Hematopoietic multipotent progenitor cell treated with erythropoietin and hydrocortisone succinate and interleukin-3 and kit ligand, for 4 days (in vitro differentiated cells): ENCODE results near the gene HOXD12.

Experiments
- DNase-seq: peaks from one replicate; pipeline ENCODE4 v3.0.0-alpha.2; 2015

The HOXD12 gene

DNA sequence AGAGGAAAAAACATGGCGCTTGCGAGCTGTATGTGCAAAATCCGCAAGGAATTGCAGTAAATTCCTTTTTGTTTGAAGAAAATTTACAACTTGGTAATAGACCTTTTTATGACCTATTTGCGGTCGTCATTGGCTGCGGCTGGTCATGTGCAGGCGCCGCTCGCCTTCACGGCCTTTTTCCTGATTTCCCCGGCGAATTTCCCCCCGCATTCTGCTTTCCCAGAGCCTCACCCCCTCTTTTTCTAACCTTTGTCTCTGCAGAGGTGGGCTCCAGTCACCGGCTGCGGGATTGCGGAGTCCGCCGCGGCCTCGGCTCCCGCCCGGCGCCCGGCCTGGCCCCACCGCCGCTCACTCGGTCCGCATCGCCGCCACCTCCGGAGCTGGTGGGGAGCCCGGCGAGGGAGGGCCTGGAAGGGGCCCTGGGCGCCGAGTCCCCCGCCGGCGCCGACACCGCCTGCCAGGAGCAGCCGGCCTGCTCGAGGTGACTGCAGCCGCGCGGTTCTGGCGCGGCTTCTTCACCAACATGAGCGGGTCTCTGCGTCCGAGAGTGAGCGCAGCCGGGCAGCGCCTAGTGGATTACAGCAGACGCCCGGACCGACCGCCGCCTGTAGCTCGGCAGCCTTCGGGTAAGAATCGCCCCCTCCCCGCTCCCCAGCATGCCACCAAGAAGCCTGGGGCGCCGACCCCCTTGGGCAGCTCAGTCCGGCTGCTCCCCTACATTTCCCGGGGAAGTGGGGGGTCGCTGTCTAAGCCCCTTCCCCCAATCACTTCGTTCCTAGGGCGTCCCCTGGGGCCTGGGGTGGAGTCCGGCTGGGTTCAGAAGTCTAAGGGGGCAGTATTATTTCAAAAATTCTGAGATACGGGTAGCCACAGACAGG lies 37.0 kb downstream of the HOXD12 start:
- DNase-seq, result peak; percentile 36

DNA sequence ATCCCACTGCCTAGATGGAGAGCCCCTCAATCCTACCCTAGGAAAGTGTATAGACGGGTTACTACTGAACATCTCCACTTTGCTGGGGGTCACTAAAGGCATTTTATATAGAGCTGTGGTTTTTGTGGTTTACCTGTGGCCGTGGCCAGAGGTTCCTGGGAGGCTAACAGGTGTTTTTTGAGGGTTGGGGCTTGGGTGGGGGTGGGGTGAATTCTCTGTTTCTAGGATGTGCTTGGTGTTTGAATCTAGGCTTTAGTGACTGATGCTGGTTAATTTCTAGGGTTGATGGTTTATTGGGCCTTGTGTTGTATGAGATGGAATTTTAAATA lies 37.6 kb downstream of the HOXD12 start:
- no peak for DNase-seq

DNA sequence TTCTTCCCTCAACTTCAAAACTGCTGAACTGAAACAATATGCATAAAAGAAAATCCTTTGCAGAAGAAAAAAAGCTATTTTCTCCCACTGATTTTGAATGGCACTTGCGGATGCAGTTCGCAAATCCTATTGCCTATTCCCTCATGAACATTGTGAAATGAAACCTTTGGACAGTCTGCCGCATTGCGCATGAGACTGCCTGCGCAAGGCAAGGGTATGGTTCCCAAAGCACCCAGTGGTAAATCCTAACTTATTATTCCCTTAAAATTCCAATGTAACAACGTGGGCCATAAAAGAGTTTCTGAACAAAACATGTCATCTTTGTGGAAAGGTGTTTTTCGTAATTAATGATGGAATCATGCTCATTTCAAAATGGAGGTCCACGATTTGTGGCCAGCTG lies 38.3 kb downstream of the HOXD12 start:
- DNase-seq, result no peak

DNA sequence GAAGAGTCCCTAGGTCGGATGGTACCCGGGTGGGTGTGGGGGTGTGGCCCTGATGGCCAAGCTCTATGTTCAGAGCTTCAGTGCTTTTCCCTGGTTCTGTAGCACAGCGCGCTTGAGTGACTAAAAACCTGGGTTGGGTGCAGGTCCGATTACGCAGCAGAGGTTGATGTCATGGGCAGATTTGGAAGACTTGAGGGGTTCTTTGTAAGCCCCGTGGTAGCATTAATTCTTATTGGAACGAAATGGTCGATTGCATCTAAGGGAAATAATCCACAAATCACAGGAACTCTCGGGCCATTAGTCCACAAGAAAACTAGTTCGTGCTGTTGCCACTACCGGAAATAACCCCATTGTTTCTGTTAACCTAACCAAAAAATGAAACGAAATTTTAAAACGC lies 38.9 kb downstream of the HOXD12 start:
- no peak for DNase-seq

DNA sequence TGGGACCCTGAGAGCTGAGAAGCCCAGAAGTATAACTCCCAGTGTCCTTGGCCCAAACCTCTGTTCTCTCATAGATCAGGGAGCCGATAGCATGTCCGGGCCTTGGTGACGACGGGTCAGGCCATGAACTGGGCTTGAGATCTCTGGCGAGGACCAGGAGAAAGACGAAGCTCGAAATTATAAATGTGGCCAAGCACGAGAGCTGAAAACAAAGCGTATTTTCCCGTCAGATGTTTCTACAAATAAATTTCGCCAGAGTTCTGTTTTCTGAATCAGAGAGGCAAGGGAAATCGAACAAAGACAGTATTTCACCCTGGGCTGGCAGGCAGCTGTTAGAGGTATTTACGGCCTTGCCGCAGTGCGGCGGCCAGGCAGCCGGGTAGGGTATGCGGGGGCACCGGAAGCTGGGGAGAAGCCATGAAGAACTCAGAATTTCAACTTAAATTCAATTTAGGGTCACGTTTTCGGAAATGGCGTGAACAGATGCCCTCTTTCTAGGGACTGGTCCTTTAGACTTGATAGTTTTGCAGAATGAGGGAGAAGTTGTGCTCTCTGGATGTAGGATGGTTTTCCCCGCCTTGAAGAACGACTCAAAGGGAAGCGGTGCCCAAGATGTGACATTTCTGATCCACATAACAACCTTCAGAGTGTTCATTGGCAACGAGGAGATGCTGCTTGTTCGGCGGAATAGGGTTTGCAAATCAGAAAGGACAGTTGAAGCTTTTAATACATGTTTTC lies 39.5 kb downstream of the HOXD12 start:
- DNase-seq, result no peak

DNA sequence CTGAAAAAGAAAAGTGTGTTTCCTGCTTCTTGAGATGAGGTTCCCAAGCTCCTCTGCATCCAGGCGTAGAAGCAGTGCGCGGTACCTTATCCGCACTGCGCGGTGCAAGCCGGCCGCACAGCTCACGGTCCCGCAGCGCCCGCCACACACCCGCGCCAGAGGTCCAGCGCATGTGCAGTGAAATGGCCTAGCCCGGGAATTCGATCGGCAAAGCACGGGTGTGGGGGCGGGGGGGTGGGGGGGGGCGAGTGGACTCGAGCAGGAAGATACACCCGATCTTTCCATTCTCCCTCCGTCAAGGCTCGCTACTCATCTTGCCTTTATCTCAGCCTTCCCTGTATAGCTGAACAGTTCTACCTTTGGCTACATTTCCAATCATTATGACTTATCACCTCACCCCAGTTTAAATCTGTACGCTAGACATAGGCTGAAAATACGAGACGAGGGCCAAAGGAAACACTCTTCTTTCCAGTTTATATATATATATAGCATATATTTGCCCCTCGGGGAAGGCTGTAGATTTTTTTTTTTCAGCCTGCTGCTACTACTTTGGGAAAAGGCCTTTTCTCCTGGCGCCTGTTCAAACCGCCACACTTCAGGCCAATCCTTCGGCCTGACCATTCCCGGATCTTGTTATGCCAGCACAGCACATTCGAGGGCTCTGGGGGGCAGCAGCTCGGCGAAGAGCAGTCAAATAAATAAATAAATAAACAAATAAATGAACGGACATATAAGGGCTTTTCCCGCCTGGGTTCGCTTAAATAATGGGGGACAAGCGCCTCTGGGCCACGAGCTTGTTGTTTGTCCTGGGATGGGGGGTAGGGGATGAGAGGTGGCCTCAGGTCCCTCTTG lies 40.3 kb downstream of the HOXD12 start:
- DNase-seq, result no peak

DNA sequence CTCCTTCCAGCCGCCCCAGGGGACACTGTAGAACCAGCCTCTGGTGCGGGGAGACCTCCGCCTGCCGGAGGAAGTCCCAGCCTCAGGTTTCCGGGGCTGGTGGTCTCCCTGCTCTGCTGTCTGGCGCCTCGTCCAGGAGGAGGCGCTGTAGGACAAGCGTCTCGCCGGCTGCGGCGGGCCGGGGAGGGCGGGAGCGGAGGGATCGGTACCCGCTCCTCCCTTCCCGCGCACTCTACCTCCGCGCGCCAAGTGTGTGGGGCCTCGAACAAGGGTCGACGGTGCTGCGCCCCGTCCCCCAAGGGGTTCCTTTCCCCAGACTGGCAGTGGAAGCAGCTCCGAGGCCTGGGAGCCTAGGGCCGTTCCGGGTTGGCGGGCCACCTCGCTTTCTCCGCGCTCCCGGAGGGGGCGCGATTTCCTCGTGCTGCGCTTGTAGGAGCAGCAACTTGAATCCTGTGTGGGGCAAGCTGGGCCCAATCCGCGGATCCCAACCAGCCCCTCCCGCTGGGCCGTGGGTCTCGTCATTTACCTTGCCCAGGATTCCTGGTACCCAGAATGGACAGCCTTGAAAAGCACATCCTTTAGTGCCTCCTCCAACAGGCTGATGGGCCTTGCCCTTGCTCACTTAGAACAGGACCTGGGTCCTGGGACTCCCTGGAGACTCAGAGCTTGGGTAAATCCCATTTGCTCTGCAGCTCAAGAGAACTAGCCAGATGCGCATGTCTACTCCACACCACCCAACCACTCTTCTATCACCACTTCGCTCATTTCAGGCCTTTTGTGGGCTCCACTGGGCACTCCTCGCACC lies 41.1 kb downstream of the HOXD12 start:
- peak; percentile 82 for DNase-seq

DNA sequence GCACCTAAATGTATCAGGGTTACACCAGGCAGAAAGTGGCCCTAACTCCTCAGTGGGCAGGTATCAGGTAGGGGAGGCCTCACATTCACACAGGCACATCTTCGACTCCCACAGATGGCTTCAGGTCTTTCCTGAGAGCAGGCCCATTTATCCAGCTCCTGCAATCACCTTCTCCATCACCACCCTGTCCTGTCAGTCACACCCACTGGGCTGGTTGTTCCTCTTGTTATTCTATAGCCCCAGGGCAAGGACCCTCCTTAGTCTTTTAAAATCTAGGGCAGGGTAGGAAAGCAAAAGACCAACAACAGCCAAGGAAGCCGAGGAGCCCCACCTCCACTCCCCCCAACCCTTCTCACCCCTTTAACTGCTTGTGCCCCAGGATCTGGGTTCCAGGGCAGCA lies 42.7 kb downstream of the HOXD12 start:
- DNase-seq, result no peak

DNA sequence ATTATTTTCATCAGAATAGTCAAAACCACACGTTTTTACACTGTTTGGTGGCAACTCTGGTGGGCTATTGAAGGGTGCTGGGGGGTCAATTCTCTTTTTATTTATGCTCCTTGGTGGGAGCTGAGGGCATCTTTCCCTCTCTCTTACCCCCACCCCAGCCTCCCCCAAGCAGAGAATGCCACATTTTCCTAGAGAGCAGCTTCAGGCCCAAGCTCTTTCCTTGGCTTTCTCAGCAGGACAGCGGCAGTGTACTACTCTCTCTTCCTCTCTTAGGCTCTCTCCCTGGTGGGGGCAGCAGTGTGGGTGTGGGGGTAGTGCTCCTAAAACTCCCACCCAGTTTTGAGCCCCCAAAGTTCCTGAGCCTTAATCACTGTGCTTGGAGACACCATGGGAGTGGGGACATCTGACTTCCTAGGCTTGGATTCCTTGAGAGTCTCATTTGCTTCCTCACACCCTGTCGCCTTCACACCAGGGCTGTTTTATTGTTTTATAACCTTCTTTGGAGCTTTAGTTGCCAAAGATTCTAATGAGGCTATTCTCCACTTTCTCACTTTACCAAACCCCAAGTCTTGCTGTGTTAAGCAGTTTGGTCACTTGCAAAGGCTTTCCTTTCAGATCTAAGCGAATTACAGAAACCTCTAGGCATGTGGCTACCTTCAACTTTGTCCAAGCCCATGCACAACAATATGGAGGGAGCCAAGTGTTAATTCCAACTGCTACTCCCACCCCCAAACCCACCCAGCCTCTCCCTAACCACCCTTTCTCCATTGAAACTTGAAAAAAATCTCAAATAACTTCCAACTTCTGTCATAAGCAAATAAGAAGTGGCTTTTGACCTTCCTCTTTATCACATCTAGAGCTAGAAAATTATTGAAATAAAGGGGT lies 45.7 kb downstream of the HOXD12 start:
- no peak for DNase-seq

DNA sequence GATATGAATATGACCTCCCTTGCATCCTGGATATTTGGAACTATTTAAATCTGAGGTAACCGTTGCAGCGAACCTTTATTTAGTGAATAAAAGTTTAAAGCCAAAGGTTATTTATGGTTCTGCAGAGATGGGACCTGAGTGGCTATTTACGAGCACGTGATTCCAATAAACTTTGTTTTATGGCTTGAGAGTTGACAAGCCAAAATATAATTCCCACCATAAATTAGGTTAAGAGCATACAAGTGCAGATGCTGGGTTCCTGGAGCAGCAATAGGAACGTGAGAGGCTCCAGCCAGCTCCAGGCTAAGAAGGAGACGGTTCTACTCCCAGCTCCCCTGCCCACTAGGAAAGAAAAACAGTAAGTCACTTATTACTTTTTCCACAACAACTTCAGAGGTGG lies 46.5 kb downstream of the HOXD12 start:
- DNase-seq, result no peak

DNA sequence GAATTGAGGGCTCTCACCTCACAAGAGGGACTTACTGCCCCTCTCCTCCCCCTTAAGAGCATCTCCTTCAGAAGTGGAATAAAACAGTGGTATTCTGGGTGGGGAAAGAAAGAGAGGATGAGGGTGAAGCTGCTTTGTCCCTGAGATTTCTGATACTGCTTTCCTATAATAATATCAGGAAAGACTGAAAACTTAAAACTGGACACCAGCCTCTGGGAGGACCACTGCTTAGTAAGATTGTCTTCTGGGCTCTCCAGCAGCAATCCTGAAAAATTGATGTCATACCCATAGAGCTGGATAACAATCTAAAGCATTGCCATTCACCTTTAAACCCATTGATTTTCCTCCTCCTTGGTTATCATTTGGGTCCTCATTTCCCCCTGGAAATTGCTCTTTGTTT lies 47.0 kb downstream of the HOXD12 start:
- no peak for DNase-seq

DNA sequence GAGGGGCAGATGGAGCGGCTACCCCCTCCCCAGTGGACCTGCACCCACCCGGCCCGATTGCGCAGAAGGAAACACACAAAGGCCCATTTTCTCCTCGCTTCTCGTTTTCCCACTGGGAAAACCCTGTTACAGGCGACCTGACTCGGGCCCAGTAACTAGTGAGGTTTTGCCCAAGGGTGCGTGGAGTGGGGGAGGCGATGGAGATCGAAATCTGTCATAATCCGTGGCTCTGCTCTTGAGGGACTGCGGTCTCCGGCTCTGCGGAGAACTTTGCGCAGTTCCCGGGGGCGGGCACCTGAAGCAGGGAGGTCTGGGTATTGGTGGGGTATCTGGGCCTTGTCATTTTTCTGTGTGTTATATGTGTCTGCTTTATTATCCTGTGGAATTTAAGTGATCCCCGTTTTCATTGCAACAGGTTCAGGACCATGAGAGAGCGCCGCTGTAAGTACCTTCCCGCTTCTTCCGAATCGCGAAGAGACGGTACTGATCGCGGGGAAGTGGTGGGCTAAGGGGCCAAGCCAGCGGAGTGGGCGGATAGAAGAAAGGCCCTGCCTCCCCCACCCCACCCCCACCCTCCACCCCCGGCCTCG lies 47.7 kb downstream of the HOXD12 start:
- no peak for DNase-seq

DNA sequence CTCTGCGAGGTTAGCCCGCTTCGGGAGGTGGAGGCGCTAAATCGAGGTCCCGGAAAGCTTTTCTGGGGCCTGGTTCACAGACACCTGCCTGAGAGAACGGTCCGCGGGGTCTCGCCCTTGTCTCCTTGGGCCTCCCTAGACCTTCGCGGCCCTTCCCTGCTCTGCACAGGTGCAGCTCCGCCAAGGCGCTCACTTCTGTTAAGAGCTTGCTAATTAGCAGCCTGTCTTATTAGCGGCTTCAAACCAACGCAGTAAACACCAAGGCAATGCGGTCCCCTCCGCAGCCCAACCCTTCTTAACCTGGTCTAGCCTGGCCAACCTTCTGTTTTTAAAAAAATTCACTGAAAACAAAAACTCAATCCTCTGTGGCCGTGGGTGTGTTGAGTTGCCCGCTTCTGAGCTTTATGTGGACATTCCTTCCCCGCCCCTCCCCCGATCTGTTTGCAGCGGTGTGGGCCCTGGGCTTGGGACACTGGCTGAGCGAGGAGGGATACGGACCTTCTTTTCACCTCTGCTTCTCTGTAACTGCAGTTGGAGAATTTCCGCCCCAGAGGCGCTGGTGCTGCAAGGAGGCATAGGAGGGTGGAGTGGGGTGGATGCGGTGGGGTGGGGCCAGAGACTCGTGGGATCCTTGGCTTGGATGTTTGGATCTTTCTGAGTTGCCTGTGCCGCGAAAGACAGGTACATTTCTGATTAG lies 48.4 kb downstream of the HOXD12 start:
- no peak for DNase-seq

DNA sequence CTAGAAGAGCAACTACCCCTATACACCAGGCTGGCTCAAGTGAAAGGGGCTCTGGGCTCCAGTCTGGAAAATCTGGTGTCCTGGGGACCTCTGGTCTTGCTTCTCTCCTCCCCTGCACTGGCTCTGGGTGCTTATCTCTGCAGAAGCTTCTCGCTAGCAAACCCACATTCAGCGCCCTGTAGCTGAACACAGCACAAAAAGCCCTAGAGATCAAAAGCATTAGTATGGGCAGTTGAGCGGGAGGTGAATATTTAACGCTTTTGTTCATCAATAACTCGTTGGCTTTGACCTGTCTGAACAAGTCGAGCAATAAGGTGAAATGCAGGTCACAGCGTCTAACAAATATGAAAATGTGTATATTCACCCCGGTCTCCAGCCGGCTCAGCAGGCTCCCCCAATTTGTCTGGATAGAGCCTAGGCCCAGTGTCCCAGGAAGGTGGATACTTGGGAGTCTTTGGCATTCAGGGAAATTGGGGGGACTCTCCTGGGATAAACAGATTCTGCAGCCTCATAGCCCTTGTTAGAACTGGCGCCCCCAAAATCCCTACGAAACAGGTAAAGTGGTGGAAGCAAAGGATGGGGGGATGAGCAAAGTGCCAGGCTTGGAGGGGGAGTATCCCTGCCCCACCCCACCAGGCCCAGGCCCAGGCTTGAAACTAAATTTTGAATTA lies 49.3 kb downstream of the HOXD12 start:
- DNase-seq, result no peak

DNA sequence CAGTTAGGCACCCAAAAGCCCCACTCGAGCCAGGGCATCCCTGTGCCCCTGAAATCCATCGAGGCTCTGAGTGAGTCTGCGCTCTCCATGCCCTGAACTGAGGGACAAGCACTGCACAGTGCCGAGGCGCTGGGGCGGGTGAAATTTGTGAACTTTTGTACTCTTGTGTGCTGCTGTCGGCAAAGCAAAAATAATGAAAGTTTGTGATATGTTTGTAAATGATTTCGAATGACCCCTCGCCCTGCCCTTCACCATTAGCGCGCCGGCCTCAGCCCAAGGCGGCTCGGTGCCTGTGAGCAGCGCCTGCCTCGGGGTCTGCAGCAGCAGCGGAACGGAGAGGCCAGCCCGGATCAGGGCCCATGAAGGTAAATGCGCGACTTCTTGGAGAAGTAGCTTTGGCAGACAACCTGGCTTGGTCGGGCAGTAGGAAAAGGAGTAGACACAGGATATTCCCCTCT lies 49.9 kb downstream of the HOXD12 start:
- DNase-seq, result no peak

DNA sequence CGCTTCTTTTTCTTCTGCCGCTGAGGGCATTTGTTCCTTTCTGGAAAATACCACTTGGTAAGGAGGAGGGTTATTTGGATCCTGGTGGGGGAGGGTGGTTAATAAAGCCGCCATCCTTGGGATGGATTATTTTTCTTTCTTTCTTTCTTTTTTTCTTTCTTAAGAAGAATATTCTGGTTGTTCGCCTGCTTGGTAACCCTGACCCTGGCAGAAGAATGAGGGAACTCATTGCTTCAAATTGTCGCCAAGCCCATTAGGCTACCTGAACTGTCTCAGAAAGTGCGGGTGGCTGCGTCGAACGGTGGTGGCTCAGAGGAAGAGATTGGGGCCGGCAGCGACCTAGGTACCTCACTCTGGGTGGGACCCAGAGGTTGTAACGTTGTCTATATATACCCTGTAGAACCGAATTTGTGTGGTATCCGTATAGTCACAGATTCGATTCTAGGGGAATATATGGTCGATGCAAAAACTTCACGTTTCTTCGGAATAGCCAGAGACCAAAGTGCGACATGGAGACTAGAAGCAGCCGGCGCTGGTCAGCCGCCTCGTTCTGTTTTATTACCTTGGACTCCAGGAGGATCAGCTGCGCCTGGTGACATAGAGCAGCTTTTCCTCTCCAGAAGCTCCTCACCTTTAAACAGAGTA lies 50.5 kb downstream of the HOXD12 start:
- DNase-seq, result no peak

DNA sequence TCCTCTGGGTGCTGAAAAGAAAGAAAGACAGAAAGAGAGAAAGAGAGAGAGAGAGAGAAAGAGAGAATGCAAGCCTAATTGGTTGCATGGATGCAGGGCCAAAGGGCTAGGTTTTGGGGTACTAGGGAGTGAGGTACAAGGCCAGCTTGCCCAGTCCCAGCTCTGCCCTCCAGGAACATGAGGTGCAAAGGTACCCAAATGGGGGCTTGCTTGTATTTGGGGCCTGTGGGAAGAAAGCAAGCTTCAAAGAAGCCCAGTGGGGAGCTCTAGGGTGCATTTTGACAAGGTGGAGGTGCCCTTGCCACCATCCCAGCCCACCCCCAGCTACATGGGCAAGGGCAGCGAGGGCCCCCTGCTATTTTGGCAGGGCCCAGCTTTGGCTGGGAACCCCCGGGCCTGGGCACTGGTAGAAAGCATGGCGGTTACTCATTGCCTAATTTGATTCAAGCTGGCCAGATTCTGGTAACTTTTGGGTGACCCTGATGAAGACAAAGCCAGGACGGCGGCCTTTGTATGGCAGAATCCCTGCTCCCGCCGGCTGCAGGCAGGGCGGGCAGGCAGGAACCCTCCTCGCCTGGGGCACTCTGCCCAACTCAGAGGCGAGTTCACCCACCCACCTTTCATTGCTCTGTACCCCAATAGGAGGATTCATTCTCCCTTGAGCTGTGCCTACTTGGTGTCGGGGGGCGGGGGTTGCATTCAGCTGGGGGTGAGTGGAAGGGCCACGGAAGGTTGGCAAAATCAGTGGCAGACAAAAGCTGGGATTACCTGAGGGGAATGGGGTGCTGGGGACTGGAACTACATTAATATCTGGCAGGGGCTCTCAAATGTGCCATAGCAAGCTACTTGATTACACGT lies 51.2 kb downstream of the HOXD12 start:
- no peak for DNase-seq
